Neural cell (in vitro differentiated cells): ENCODE data around the gene NUBPL. TPM values are rescaled to one million over a fixed set of nuclear protein-coding genes. Genes with fewer than 3 reads are reported as not detected.

ENCODE experiments used
- H2AFZ ChIP-seq: fragments of 200-600, 300-800 bp; sonication (generic), shearing (Covaris generic); 2 replicates; pipeline ENCODE4 v1.6.0; 2014; ENCODE audit warnings: low read depth, mild to moderate bottlenecking, antibody characterized with exemption, low read length, moderate library complexity
- H3F3A ChIP-seq: fragments of 200-600 bp; shearing (Covaris generic); 2 replicates; pipeline ENCODE4 v1.6.1; 2016; ENCODE audit warnings: mild to moderate bottlenecking, moderate library complexity, mixed read lengths, antibody characterized with exemption, low read length; ENCODE audit not compliant: insufficient read depth, poor library complexity, severe bottlenecking
- H3K27ac ChIP-seq: fragments of 200-600, 300-800 bp; sonication (generic), shearing (Covaris generic); 2 replicates; pipeline ENCODE4 v1.5.1; 2014; ENCODE audit warnings: mild to moderate bottlenecking, low read length, moderate library complexity
- H3K27me3 ChIP-seq: fragments of 300-800, 200-600 bp; sonication (generic), shearing (Covaris generic); 2 replicates; pipeline ENCODE4 v1.6.0; 2014; ENCODE audit warnings: mild to moderate bottlenecking, low read depth, low read length, moderate library complexity; ENCODE audit not compliant: insufficient read depth
- H3K36me3 ChIP-seq: fragments of 300-800, 200-600 bp; sonication (generic), shearing (Covaris generic); 2 replicates; pipeline ENCODE4 v1.5.1; 2014; ENCODE audit warnings: mild to moderate bottlenecking, antibody characterized with exemption, low read length, moderate library complexity; ENCODE audit not compliant: insufficient read depth
- H3K4me2 ChIP-seq: fragments of 300-800, 200-600 bp; sonication (generic), shearing (Covaris generic); 2 replicates; pipeline ENCODE4 v1.6.0; 2014; ENCODE audit warnings: mild to moderate bottlenecking, low read length
- H3K4me3 ChIP-seq: fragments of 300-800, 200-600 bp; sonication (generic), shearing (Covaris generic); 2 replicates; pipeline ENCODE4 v1.5.1; 2014; ENCODE audit warnings: mild to moderate bottlenecking, low read length, moderate library complexity
- H3K79me2 ChIP-seq: fragments of 200-600 bp; shearing (Covaris generic); replicated peaks from 2 replicates; pipeline ENCODE4 v1.6.0; 2014; ENCODE audit warnings: mild to moderate bottlenecking, low read length, moderate library complexity; ENCODE audit not compliant: insufficient read depth
- H3K9ac ChIP-seq: fragments of 300-800, 200-600 bp; sonication (generic), shearing (Covaris generic); 2 replicates; pipeline ENCODE4 v1.6.1; 2016; ENCODE audit warnings: mild to moderate bottlenecking, low read length, mixed read lengths
- H3K9me2 ChIP-seq: fragments of 200-600 bp; shearing (Covaris generic); 2 replicates; pipeline ENCODE4 v1.6.1; 2016; ENCODE audit warnings: mild to moderate bottlenecking, low read length, mixed read lengths; ENCODE audit not compliant: insufficient read depth
- H3K9me3 ChIP-seq: fragments of 200-600, 300-800 bp; sonication (generic), shearing (Covaris generic); 2 replicates; pipeline ENCODE4 v1.6.1; 2016; ENCODE audit warnings: mild to moderate bottlenecking, mixed run types, low read length, moderate library complexity, mixed read lengths
- H4K20me1 ChIP-seq: fragments of 200-600 bp; shearing (Covaris generic); 2 replicates; pipeline ENCODE4 v1.6.1; 2016; ENCODE audit warnings: mild to moderate bottlenecking, mixed run types; ENCODE audit not compliant: insufficient read depth
- CTCF ChIP-seq: fragments of 450-650 bp; IDR thresholded peaks from 2 replicates; pipeline ENCODE4 v1.5.1; 2014; ENCODE audit warnings: antibody characterized with exemption, mild to moderate bottlenecking, moderate library complexity; ENCODE audit not compliant: poor library complexity, severe bottlenecking
- EP300 ChIP-seq: fragments of 450-650 bp; conservative IDR thresholded peaks from 2 replicates; pipeline ENCODE4 v1.6.1; 2014; ENCODE audit warnings: antibody characterized with exemption, mild to moderate bottlenecking, moderate library complexity; ENCODE audit not compliant: poor library complexity, severe bottlenecking
- EZH2 ChIP-seq: fragments of 200-600, 300-800 bp; shearing (Covaris generic), sonication (generic); IDR thresholded peaks from 2 replicates; pipeline ENCODE4 v1.6.1; 2014; ENCODE audit warnings: antibody characterized with exemption, low read length, borderline replicate concordance, mild to moderate bottlenecking; ENCODE audit not compliant: insufficient read depth, poor library complexity, severe bottlenecking
- MXI1 ChIP-seq: fragments of 450-650 bp; conservative IDR thresholded peaks from 2 replicates; pipeline ENCODE4 v1.6.1; 2014; ENCODE audit warnings: antibody characterized with exemption, mild to moderate bottlenecking; ENCODE audit not compliant: poor library complexity, severe bottlenecking
- POLR2AphosphoS5 ChIP-seq: IDR thresholded peaks from 2 replicates; pipeline ENCODE4 v1.6.1; 2012
- RAD21 ChIP-seq: fragments of 450-650 bp; conservative IDR thresholded peaks from 2 replicates; pipeline ENCODE4 v1.6.1; 2014; ENCODE audit warnings: antibody characterized with exemption, mild to moderate bottlenecking, moderate library complexity
- SMC3 ChIP-seq: fragments of 450-650 bp; conservative IDR thresholded peaks from 2 replicates; pipeline ENCODE4 v1.6.1; 2014; ENCODE audit warnings: antibody characterized with exemption, mild to moderate bottlenecking, moderate library complexity; ENCODE audit not compliant: poor library complexity
- TAF1 ChIP-seq: IDR thresholded peaks from 2 replicates; pipeline ENCODE4 v1.6.1; 2012; ENCODE audit warnings: low read depth
- polyA plus RNA-seq: library from polyadenylated mRNA; depleted of rRNA; stranded (reverse); fragments of >200 nt; gene quantifications from 2 replicates; pipeline ENCODE4 v1.2.3, GENCODE V29; 2014
- TF ChIP-seq, protein P1 (sequence below): IDR thresholded peaks from 2 replicates; pipeline ENCODE4 v1.6.1; 2012; ENCODE audit warnings: borderline replicate concordance

Gene NUBPL
- polyA plus RNA-seq, 1 donor from 2014 or later, result 3.1 TPM

- no peaks in the 10 kb centered on the region for H3K79me2 ChIP-seq
- H3K4me3 ChIP-seq, result no peak overlapping the region
- H3K27me3 ChIP-seq, result no peaks in the 10 kb centered on the region
- no peak overlapping the region for H3K4me2 ChIP-seq
- no peak overlapping the region for H3K27ac ChIP-seq
- H4K20me1 ChIP-seq, result no peaks in the 10 kb centered on the region
- peaks cover 5% of the 10 kb centered on the region for H3K9me3 ChIP-seq
- TF ChIP-seq CTCF (no peak), RAD21 (no peak), POLR2AphosphoS5 (no peak), MXI1 (no peak), EP300 (no peak)
- H3K9ac ChIP-seq, result no peak overlapping the region
- no peaks in the 10 kb centered on the region for H3K36me3 ChIP-seq
- no peaks in the 10 kb centered on the region for H3F3A ChIP-seq
- H3K9me2 ChIP-seq, result no peaks in the 10 kb centered on the region
- H2AFZ ChIP-seq, result no peak overlapping the region
These were observed 220.4 kb downstream of the NUBPL start for GRCh38 chr14:31781578-31781977.

GRCh38 chr14:31785574-31785973 is 224.4 kb downstream of the NUBPL start:
- H4K20me1 ChIP-seq, result no peaks in the 10 kb centered on the region
- no peaks in the 10 kb centered on the region for H3K36me3 ChIP-seq
- H3K9ac ChIP-seq, result no peak overlapping the region
- H3K9me2 ChIP-seq, result no peaks in the 10 kb centered on the region
- no peak overlapping the region for H2AFZ ChIP-seq
- no peaks in the 10 kb centered on the region for H3F3A ChIP-seq
- no peak overlapping the region for H3K4me2 ChIP-seq
- peaks cover 5% of the 10 kb centered on the region for H3K9me3 ChIP-seq
- TF ChIP-seq, protein P1, sequence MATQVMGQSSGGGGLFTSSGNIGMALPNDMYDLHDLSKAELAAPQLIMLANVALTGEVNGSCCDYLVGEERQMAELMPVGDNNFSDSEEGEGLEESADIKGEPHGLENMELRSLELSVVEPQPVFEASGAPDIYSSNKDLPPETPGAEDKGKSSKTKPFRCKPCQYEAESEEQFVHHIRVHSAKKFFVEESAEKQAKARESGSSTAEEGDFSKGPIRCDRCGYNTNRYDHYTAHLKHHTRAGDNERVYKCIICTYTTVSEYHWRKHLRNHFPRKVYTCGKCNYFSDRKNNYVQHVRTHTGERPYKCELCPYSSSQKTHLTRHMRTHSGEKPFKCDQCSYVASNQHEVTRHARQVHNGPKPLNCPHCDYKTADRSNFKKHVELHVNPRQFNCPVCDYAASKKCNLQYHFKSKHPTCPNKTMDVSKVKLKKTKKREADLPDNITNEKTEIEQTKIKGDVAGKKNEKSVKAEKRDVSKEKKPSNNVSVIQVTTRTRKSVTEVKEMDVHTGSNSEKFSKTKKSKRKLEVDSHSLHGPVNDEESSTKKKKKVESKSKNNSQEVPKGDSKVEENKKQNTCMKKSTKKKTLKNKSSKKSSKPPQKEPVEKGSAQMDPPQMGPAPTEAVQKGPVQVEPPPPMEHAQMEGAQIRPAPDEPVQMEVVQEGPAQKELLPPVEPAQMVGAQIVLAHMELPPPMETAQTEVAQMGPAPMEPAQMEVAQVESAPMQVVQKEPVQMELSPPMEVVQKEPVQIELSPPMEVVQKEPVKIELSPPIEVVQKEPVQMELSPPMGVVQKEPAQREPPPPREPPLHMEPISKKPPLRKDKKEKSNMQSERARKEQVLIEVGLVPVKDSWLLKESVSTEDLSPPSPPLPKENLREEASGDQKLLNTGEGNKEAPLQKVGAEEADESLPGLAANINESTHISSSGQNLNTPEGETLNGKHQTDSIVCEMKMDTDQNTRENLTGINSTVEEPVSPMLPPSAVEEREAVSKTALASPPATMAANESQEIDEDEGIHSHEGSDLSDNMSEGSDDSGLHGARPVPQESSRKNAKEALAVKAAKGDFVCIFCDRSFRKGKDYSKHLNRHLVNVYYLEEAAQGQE, result no peak
- TF ChIP-seq POLR2AphosphoS5, result no peak
- TF ChIP-seq RAD21, result no peak
- TF ChIP-seq MXI1, result no peak
- TF ChIP-seq EZH2, result no peak
- TF ChIP-seq CTCF, result no peak
- TF ChIP-seq TAF1, result no peak
- TF ChIP-seq SMC3, result no peak
- TF ChIP-seq EP300, result no peak
- no peak overlapping the region for H3K27ac ChIP-seq
- no peaks in the 10 kb centered on the region for H3K27me3 ChIP-seq
- no peak overlapping the region for H3K4me3 ChIP-seq
- H3K79me2 ChIP-seq, result no peaks in the 10 kb centered on the region
